ENCODE results near the gene DISC1.

- TF ChIP-seq POLR2A (IDR thresholded peaks at IDR 0.05) (no peak), CTCF (IDR thresholded peaks at IDR 0.05) (no peak)
Measured at GRCh38 chr1:232036181-232036933, 409.8 kb downstream of the DISC1 start.
